Bronchial epithelial cell (primary cell): ENCODE measurements around the gene ISCU. TPM values are rescaled to one million over a fixed set of nuclear protein-coding genes. Genes with fewer than 3 reads are reported as not detected.

ENCODE experiments used
- DNase-seq: peaks from one replicate; pipeline ENCODE4 v3.0.0-alpha.2; 2010; ENCODE audit warnings: low read depth
- FAIRE-seq: peaks from 2 replicates; lab custom pipeline; 2011; peaks lifted over from hg19 to GRCh38; lab: Jason Lieb, UNC
- H3K27me3 ChIP-seq: 2 replicates; pipeline ENCODE4 v1.5.1; 2011; ENCODE audit warnings: low read length; ENCODE audit not compliant: control insufficient read depth, insufficient read depth
- H3K36me3 ChIP-seq: 2 replicates; pipeline ENCODE4 v1.5.1; 2011; ENCODE audit warnings: low read length; ENCODE audit not compliant: control insufficient read depth, insufficient read depth
- H3K4me3 ChIP-seq: 2 replicates; pipeline ENCODE4 v1.5.1; 2011; ENCODE audit warnings: mild to moderate bottlenecking, low read depth, low read length, control low read depth
- total RNA-seq: library from RNA; depleted of rRNA; stranded (reverse); fragments of >200 nt; gene quantifications from 2 replicates; pipeline ENCODE4 v1.2.1, GENCODE V29; 2014
- TF ChIP-seq, protein P1 (sequence below): IDR thresholded peaks from 2 replicates; pipeline ENCODE4 v1.5.1; 2011; ENCODE audit warnings: mild to moderate bottlenecking, moderate library complexity, low read length, control low read depth, inconsistent platforms; ENCODE audit not compliant: insufficient read depth, severe bottlenecking

The ISCU gene
- total RNA-seq, 1 donor from 2014 or later, result 155 TPM

DNA sequence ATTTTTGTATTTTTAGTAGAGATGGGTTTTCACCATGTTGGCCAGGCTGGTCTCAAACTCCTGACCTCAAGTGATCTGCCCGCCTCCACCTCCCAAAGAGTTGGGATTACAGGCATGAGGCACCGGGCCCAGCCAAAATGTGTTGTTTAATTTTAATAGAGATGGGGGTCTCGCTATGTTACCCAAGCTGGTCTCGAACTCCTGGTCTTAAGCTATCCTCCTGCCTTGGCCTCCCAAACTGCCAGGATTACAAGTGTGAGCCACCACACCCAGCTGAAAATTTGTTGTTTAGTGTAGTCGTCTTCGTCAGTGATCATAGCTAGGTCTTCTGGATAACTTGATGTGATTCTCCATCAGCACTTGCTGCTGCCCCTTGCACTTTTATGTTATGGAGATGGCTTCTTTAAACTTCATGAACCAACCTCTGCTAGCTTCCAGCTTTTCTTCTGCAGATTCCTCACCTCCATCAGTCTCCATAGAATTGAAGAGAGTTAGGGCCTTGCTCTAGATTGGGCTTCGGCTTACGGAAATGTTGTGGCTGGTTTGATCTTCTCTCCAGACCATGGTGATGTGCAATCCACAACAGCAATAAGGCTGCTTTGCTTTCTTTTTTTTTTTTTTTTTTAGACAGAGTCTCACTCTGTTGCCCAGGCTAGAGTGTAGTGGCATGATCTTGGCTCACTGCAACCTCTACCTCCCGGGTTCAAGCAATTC lies 13.0 kb downstream of the ISCU start:
- Histone ChIP-seq H3K4me3 (no peak overlapping the region), H3K27me3 (no peaks in the 10 kb centered on the region), H3K36me3 (no peaks in the 10 kb centered on the region)
- DNase-seq (no peak), FAIRE-seq (no peak)
- TF ChIP-seq, protein P1, sequence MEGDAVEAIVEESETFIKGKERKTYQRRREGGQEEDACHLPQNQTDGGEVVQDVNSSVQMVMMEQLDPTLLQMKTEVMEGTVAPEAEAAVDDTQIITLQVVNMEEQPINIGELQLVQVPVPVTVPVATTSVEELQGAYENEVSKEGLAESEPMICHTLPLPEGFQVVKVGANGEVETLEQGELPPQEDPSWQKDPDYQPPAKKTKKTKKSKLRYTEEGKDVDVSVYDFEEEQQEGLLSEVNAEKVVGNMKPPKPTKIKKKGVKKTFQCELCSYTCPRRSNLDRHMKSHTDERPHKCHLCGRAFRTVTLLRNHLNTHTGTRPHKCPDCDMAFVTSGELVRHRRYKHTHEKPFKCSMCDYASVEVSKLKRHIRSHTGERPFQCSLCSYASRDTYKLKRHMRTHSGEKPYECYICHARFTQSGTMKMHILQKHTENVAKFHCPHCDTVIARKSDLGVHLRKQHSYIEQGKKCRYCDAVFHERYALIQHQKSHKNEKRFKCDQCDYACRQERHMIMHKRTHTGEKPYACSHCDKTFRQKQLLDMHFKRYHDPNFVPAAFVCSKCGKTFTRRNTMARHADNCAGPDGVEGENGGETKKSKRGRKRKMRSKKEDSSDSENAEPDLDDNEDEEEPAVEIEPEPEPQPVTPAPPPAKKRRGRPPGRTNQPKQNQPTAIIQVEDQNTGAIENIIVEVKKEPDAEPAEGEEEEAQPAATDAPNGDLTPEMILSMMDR, result no peak

DNA sequence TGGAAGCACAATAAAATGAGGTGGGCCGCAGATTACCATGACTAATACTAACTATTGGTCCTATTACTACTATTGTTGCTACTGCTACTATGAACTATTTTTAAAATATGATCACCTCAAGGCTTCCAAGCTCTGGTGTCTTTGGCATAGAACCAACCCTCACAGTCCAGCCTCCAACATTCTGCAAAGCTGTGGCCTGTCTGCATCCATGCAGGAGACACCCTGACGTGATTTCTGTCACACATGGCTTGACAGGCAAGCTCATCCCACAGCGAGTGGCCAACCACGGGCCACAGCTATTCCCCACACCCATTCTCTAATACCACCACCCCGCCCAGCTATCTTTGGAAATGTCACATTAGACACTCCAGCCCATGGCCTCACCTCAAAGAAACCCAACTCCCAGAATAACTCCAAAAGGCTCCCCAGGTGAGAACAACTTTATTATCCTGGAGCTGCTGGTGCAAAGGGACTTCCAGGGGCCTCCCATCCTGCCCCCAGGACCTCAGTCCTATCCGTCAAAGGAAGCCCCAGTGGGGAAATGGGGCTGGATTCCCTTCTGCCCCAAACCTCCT lies 14.4 kb downstream of the ISCU start:
- DNase-seq, result no peak
- Histone ChIP-seq H3K27me3 (no peaks in the 10 kb centered on the region), H3K4me3 (no peak overlapping the region), H3K36me3 (no peaks in the 10 kb centered on the region)
- FAIRE-seq, result no peak
- TF ChIP-seq, protein P1, result no peak

DNA sequence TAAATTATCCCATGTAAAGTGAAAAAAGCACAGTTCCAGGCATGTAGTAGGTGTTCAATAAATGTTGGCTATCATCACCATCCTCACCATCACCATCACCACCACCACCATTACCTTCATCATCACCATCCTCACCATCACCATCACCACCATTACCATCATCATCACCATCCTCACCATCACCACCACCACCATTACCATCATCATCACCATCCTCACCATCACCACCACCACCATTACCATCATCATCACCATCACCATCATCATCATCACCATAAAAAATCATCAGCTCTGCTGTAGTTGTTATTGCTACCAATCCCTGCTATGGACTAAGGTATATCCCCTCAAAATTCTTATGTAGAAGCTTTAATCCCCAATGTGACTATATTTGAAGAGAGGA lies 15.1 kb downstream of the ISCU start:
- DNase-seq (no peak), FAIRE-seq (no peak)
- Histone ChIP-seq H3K36me3 (no peaks in the 10 kb centered on the region), H3K4me3 (no peak overlapping the region), H3K27me3 (no peaks in the 10 kb centered on the region)
- TF ChIP-seq, protein P1, result no peak

DNA sequence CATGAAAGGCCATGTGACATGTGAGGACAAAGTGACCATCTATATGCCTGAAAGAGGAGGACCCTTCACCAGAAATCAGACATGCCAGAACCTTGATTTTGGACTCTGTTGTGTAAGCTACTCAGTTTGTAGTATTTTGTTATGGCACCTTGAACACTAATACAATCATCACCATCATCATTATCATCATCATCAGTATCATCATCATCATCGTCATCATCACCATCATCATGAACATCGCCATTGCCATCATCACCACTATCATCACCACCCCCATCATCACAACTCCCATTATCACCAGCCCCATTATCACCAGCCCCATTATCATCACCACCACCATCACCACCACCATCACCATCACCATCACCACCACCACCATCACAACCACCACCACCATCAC lies 15.9 kb downstream of the ISCU start:
- H3K36me3 ChIP-seq, result no peaks in the 10 kb centered on the region
- H3K27me3 ChIP-seq, result no peaks in the 10 kb centered on the region
- H3K4me3 ChIP-seq, result no peak overlapping the region
- no peak for DNase-seq
- no peak for FAIRE-seq
- TF ChIP-seq, protein P1, result no peak

DNA sequence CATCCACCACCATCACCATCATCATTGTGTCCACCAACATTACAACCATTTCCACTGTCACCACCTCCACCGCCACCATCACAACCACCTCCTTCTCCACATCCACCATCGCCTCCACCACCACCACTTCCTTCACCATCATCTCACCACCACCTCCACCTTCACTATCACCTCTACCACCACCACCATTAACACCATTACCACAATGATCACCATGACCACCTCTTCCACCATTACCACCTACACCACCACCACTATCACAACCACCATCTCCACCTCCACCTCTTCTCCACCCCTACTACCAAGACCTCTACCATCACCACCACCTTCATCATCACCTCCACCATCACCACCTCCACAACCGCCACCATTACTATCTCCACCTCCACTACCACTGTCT lies 16.4 kb downstream of the ISCU start:
- FAIRE-seq, result no peak
- Histone ChIP-seq H3K27me3 (no peaks in the 10 kb centered on the region), H3K36me3 (no peaks in the 10 kb centered on the region), H3K4me3 (no peak overlapping the region)
- TF ChIP-seq, protein P1, result no peak
- no peak for DNase-seq
